DND-41 (cell line): ENCODE measurements around the gene LYZL1.
"Not testable (repeated sequence)": the region's sequence is repeated elsewhere in the genome, so short reads cannot be mapped to it uniquely, and the experiment has no call there.

Source experiments
- ATAC-seq: fragments of 200-7000 bp; cut with Tn5 transposase; 3 replicates; pipeline ENCODE4 v1.9.1; 2021; ENCODE audit warnings: low read depth; ENCODE audit not compliant: insufficient read depth
- DNase-seq: peaks from one replicate; pipeline ENCODE4 v3.0.0-alpha.2; 2020
- H2AFZ ChIP-seq: 2 replicates; pipeline ENCODE4 v1.6.0; 2012; ENCODE audit warnings: low read depth, low read length
- H3K27ac ChIP-seq: 2 replicates; pipeline ENCODE4 v1.5.1; 2012; ENCODE audit warnings: low read length, inconsistent platforms
- H3K27me3 ChIP-seq: fragments of 200-600 bp; sonication (generic); 2 replicates; pipeline ENCODE4 v1.6.0; 2012; ENCODE audit warnings: low read length, mild to moderate bottlenecking, inconsistent platforms; ENCODE audit not compliant: insufficient read depth, poor library complexity
- H3K36me3 ChIP-seq: 2 replicates; pipeline ENCODE4 v1.5.1; 2012; ENCODE audit warnings: low read length, inconsistent platforms; ENCODE audit not compliant: insufficient read depth
- H3K4me1 ChIP-seq: 2 replicates; pipeline ENCODE4 v1.5.1; 2012; ENCODE audit warnings: mild to moderate bottlenecking, low read length; ENCODE audit not compliant: insufficient read depth
- H3K4me2 ChIP-seq: 2 replicates; pipeline ENCODE4 v1.6.0; 2012; ENCODE audit warnings: mild to moderate bottlenecking, moderate library complexity, low read length, inconsistent platforms; ENCODE audit not compliant: insufficient read depth
- H3K4me3 ChIP-seq, 2 experiments: fragments of 200-600 bp in 1 of 2; shearing (Covaris generic) in 1 of 2; 2 replicates each; pipeline ENCODE4 v1.5.1; 2012 to 2016; ENCODE audit warnings: inconsistent platforms in 2 of 2, low read length in 2 of 2, mild to moderate bottlenecking in 2 of 2, low read depth in 1 of 2, moderate library complexity in 1 of 2
- H3K79me2 ChIP-seq: 2 replicates; pipeline ENCODE4 v1.6.0; 2012; ENCODE audit warnings: low read length, inconsistent platforms; ENCODE audit not compliant: insufficient read depth
- H3K9ac ChIP-seq: 2 replicates; pipeline ENCODE4 v1.6.0; 2012; ENCODE audit warnings: low read depth, mild to moderate bottlenecking, inconsistent platforms, low read length, moderate library complexity
- H3K9me3 ChIP-seq: 2 replicates; pipeline ENCODE4 v1.5.1; 2012; ENCODE audit warnings: low read length, moderate library complexity, mild to moderate bottlenecking, inconsistent platforms; ENCODE audit not compliant: insufficient read depth, severe bottlenecking
- H4K20me1 ChIP-seq: 2 replicates; pipeline ENCODE4 v1.6.0; 2012; ENCODE audit warnings: low read length; ENCODE audit not compliant: insufficient read depth
- EZH2 ChIP-seq: IDR thresholded peaks from 3 replicates; pipeline ENCODE4 v1.6.1; 2012; ENCODE audit warnings: borderline replicate concordance, low read depth, mild to moderate bottlenecking, moderate library complexity, low read length, inconsistent platforms; ENCODE audit not compliant: severe bottlenecking
- TF ChIP-seq, protein P1 (sequence below): IDR thresholded peaks from 2 replicates; pipeline ENCODE4 v1.5.1; 2012; ENCODE audit warnings: borderline replicate concordance, low read length, moderate library complexity, mild to moderate bottlenecking; ENCODE audit not compliant: poor library complexity, severe bottlenecking; ENCODE audit errors: extremely low read depth

The LYZL1 gene

GRCh38 chr10:29329420-29329819, 40.5 kb downstream of the LYZL1 start:
- Histone ChIP-seq H2AFZ (no peak overlapping the region), H3K27ac (no peak overlapping the region), H3K9me3 (peaks cover 2% of the 10 kb centered on the region), H3K4me3 (no peak overlapping the region), H3K36me3 (no peaks in the 10 kb centered on the region), H3K27me3 (no peaks in the 10 kb centered on the region), H3K4me1 (no peaks in the 10 kb centered on the region), H4K20me1 (no peaks in the 10 kb centered on the region), H3K9ac (no peak overlapping the region), H3K79me2 (no peaks in the 10 kb centered on the region), H3K4me2 (no peak overlapping the region)
- TF ChIP-seq, protein P1, sequence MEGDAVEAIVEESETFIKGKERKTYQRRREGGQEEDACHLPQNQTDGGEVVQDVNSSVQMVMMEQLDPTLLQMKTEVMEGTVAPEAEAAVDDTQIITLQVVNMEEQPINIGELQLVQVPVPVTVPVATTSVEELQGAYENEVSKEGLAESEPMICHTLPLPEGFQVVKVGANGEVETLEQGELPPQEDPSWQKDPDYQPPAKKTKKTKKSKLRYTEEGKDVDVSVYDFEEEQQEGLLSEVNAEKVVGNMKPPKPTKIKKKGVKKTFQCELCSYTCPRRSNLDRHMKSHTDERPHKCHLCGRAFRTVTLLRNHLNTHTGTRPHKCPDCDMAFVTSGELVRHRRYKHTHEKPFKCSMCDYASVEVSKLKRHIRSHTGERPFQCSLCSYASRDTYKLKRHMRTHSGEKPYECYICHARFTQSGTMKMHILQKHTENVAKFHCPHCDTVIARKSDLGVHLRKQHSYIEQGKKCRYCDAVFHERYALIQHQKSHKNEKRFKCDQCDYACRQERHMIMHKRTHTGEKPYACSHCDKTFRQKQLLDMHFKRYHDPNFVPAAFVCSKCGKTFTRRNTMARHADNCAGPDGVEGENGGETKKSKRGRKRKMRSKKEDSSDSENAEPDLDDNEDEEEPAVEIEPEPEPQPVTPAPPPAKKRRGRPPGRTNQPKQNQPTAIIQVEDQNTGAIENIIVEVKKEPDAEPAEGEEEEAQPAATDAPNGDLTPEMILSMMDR, result no peak
- no peak for TF ChIP-seq EZH2
- ATAC-seq, result no peak
- no peak for DNase-seq

GRCh38 chr10:29332061-29332760, 43.3 kb downstream of the LYZL1 start:
- H3K27ac ChIP-seq, result no peak overlapping the region
- H3K4me3 ChIP-seq, result no peak overlapping the region
- DNase-seq (no peak), ATAC-seq (no peak)
- H3K36me3 ChIP-seq, result no peaks in the 10 kb centered on the region
- no peaks in the 10 kb centered on the region for H3K27me3 ChIP-seq
- H3K4me1 ChIP-seq, result no peaks in the 10 kb centered on the region
- no peak for TF ChIP-seq EZH2
- TF ChIP-seq, protein P1, result no peak
- H3K79me2 ChIP-seq, result no peaks in the 10 kb centered on the region
- no peaks in the 10 kb centered on the region for H4K20me1 ChIP-seq
- H3K9ac ChIP-seq, result no peak overlapping the region
- no peak overlapping the region for H3K4me2 ChIP-seq
- H2AFZ ChIP-seq, result no peak overlapping the region
- peaks cover 2% of the 10 kb centered on the region for H3K9me3 ChIP-seq

GRCh38 chr10:29332761-29333148, 43.9 kb downstream of the LYZL1 start:
- Histone ChIP-seq H3K4me2 (no peak overlapping the region), H3K9ac (no peak overlapping the region), H3K36me3 (no peaks in the 10 kb centered on the region), H3K27me3 (no peaks in the 10 kb centered on the region), H3K79me2 (no peaks in the 10 kb centered on the region), H3K9me3 (peaks cover 2% of the 10 kb centered on the region), H3K4me1 (no peaks in the 10 kb centered on the region), H3K27ac (no peak overlapping the region), H2AFZ (no peak overlapping the region), H3K4me3 (no peak overlapping the region), H4K20me1 (no peaks in the 10 kb centered on the region)
- ATAC-seq (no peak), DNase-seq (no peak)
- TF ChIP-seq, protein P1, result no peak
- no peak for TF ChIP-seq EZH2

DNA sequence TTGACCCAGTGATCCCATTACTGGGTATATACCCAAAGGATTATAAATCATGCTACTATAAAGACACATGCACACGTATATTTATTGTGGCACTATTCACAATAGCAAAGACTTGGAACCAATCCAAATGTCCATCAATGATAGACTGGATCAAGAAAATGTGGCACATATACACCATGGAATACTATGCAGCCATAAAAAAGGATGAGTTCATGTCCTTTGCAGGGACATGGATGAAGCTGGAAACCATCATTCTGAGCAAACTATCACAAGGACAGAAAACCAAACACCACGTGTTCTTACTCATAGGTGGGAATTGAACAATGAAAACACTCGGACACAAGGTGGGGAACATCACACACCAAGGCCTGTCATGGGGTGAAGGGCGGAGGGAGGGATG, 48.7 kb downstream of the LYZL1 start:
- not testable (repeated sequence) for H3K79me2 ChIP-seq, H3K36me3 ChIP-seq, ATAC-seq, DNase-seq, H3K27me3 ChIP-seq, H4K20me1 ChIP-seq, H3K27ac ChIP-seq, H2AFZ ChIP-seq, H3K4me2 ChIP-seq, H3K9ac ChIP-seq, H3K4me1 ChIP-seq, H3K9me3 ChIP-seq, H3K4me3 ChIP-seq
